Right renal cortex interstitium (tissue), 3 donors: ENCODE measurements around the gene MSN. TPM values are rescaled to one million over a fixed set of nuclear protein-coding genes. Genes with fewer than 3 reads are reported as not detected.
"Not testable (repeated sequence)": the region's sequence is repeated elsewhere in the genome, so short reads cannot be mapped to it uniquely, and the experiment has no call there.

Experiments
- DNase-seq, 3 donors: peaks; one replicate each; pipeline ENCODE4 v3.0.0-alpha.2; 2013; ENCODE audit warnings: low read depth in 3 of 3, low spot score in 2 of 3
- polyA plus RNA-seq, 3 donors: library from polyadenylated mRNA; unstranded; fragments of 120-200 nt; gene quantifications; one replicate each; pipeline ENCODE4 v1.2.1, GENCODE V29; 2013; ENCODE audit not compliant: insufficient read length in 3 of 3

MSN gene
- polyA plus RNA-seq, 3 donors, result 245 to 263 (median 247) TPM

- DNase-seq, result no peak
Measured at GRCh38 chrX:65712005-65712806, 44.8 kb downstream of the MSN start.

DNA sequence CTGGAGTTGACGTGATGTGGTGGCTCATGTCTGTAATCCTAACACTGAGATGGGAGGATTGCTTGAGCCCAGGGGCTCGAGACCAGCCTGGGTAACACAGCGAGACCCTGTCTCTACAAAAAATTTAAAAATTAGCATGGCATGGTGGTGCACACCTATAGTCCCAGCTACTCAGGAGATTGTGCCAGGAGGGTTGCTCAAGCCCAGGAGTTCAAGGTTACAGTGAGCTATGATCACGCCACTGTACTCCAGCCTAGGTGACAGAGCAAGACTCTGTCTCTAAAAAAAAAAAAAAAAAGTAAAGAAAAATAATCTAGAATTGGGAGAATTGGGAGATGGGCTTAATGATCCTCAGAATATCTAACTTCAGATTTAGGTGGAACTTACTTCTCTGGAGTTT lies 51.1 kb downstream of the MSN start:
- no peak for DNase-seq

DNA sequence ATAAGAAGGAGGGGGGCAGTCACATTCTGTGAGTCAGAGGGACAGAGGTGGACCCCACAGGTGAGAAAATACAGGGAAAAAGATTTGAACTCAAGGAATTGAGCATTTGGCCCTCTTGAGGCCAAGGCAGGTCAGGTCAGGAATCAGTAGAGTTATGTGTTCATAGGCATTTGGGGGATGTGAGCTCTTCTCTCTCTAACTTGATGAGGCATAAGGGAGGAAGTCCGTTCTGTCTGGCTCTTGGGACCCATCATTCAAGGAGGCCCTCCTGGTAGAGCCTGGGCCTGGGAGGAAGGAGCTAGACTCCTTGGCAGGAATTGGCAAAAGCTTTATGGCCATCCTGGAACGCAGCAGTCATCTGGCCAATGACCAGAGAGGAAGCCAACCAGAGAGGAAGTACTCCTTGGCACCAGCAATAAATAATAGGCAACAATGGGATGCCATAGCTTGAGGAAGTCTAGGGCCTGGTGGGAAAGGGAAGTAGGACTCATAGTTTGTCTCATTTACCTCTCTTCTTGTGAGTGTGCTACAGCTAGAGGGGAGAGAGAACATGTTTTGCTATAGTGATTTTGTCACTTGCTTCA lies 53.0 kb downstream of the MSN start:
- no peak for DNase-seq

GRCh38 chrX:65723706-65724105 lies 56.3 kb downstream of the MSN start:
- DNase-seq, result no peak

GRCh38 chrX:65726715-65727114 lies 59.3 kb downstream of the MSN start:
- no peak for DNase-seq

- DNase-seq, result no peak
Measured at GRCh38 chrX:65731684-65732289, 64.3 kb downstream of the MSN start.

GRCh38 chrX:65740909-65741308 lies 73.5 kb downstream of the MSN start:
- DNase-seq, result no peak

- DNase-seq, result no peak
Measured at GRCh38 chrX:65741823-65742222, 74.4 kb downstream of the MSN start.

DNA sequence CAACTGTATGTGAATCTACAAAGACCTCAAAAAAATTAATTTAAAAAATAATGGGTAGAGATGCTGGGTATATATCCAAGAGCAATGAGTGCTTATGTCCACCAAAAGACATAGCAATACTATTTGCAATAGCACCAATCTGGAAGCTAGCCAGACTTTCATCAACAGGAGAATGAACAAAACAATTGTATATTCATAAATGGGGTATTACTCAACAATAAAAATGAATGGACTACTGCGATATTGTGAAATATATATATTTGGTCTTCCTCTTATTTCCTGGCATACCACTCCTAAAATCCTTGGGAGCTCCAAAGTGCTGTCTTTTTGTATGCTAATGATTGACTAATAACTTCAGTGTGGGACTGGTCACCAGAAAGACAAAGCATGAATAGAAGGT lies 77.5 kb downstream of the MSN start:
- no peak for DNase-seq

- DNase-seq, result no peak
Measured at GRCh38 chrX:65745427-65745826, 78.0 kb downstream of the MSN start.

GRCh38 chrX:65745992-65746391 lies 78.5 kb downstream of the MSN start:
- DNase-seq, result no peak

DNA sequence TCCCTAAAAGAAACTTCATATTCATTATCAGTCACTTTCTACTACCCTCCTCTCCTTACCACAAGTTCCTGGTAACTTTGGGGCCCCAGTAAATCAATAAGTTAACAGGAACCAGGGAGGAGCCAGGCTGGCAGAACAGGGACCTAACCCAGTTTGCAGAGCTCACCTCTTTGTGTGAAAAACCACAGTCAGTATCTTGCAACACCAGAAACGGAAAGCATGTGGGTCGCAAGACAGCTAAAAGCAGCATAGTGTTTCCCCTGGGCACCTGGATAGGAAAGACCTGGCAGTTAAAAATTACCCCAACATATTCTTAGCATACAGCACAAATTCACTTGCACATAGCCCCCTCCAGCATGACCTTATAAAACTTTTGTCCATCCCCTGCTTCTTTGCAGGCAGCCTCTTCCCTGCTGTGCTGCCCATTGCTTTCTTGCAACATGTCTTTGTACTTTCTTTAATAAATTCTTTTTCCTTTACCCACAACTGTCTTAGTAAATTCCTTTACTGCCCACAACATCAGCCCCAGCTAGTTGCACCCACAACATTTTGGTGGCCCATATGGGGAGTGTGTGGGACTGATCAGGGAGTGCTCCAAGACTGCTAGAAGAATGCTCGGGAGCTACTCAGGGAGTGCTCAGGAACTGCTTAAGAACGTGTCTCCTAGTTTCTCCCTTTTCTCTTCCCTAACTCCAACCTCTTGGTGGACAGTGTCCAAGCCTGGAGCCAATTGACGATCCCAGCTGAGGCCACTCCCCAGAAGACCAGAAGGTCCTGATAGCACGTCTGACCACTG lies 83.4 kb downstream of the MSN start:
- no peak for DNase-seq

DNA sequence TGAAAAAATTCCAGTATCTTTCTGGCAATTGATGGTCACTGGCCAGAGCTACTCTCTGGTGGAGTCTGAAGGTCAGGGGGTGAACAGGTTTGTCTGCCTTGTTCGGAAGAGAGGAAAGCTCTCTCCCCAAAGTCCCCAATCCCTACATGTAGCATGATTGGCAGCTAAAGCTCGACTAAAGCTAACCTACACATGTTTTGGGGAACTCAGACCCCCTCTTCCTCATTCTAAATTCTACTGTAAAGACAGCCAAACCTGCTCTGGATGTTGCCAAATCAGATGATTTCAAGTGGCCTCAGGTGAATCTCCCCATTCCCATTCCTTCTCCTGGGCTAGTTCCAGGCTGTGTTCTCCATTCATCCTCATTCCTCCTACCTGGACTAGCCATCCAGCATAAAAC lies 84.1 kb downstream of the MSN start:
- no peak for DNase-seq

GRCh38 chrX:65752294-65752693 lies 84.8 kb downstream of the MSN start:
- DNase-seq, result no peak

- DNase-seq, result no peak
Measured at GRCh38 chrX:65755786-65756185, 88.3 kb downstream of the MSN start.

DNA sequence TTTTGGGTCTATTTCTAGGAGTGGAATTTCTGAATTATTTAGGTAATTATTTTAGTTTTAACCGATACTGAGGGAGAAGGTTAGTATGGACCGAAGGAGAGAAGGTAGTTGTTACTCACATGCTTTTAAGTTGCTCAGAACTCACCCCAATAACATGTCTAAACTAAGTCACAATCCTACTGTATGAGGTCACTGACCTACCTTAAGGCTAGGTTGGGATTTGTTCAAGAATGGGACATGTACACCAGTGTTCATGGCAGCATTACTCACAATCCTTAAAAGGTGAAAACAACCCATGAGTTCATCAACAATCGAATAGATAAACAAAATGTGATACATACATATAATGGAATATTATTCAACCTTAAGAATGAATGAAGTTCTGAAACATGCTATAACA lies 90.5 kb downstream of the MSN start:
- DNase-seq, result no peak

GRCh38 chrX:65758505-65758904 lies 91.1 kb downstream of the MSN start:
- no peak for DNase-seq

GRCh38 chrX:65759525-65759924 lies 92.1 kb downstream of the MSN start:
- not testable (repeated sequence) for DNase-seq

GRCh38 chrX:65769564-65770292 lies 102.3 kb downstream of the MSN start:
- DNase-seq, result no peak

- no peak for DNase-seq
Measured at GRCh38 chrX:65772842-65773241, 105.4 kb downstream of the MSN start.

DNA sequence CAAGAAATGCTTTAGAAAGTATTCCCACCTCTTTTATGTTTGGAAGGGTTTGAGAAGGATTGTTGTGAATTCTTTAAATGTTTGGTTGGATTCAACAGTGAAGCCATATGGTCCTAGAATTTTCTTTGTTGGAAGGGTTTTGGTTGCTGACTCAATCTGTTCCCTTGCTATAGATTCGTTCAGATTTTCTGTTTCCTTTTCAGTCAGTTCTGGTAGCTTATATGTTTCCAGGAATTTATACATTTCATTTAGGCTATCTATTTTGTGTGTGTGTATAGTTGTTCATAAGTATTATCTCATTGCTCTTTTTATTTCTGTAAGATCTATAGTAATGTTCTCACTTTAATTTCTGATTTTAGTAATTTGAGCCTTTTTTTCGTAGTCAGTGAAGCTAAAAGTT lies 114.4 kb downstream of the MSN start:
- DNase-seq, result no peak
